GM12891 (cell line): ENCODE measurements around the gene AADACL4.

ENCODE experiments used
- DNase-seq: peaks from one replicate; pipeline ENCODE4 v3.0.0; 2011; ENCODE audit warnings: low spot score; ENCODE audit not compliant: insufficient read length
- FAIRE-seq: peaks from 2 replicates; lab custom pipeline; 2011; peaks lifted over from hg19 to GRCh38; lab: Jason Lieb, UNC
- PAX5 ChIP-seq: IDR thresholded peaks from 2 replicates; pipeline ENCODE4 v1.6.1; 2011; ENCODE audit warnings: low read length, moderate library complexity, mild to moderate bottlenecking; ENCODE audit not compliant: insufficient read depth, severe bottlenecking
- POLR2A ChIP-seq: IDR thresholded peaks from 2 replicates; pipeline ENCODE4 v1.6.1; 2011; ENCODE audit warnings: low read depth, low read length, control low read depth
- POLR2AphosphoS5 ChIP-seq: IDR thresholded peaks from 2 replicates; pipeline ENCODE4 v1.6.1; 2011; ENCODE audit warnings: low read depth, low read length, control low read depth
- POU2F2 ChIP-seq: IDR thresholded peaks from 2 replicates; pipeline ENCODE4 v1.6.1; 2011; ENCODE audit warnings: low read depth, mild to moderate bottlenecking, control low read depth, low read length, moderate library complexity
- SPI1 ChIP-seq: IDR thresholded peaks from 2 replicates; pipeline ENCODE4 v1.6.1; 2011; ENCODE audit warnings: low read depth, low read length, control low read depth
- TAF1 ChIP-seq: IDR thresholded peaks from 2 replicates; pipeline ENCODE4 v1.6.1; 2011; ENCODE audit warnings: low read depth, low read length, control low read depth

The AADACL4 gene

GRCh38 chr1:12677565-12677964 lies 33.7 kb downstream of the AADACL4 start:
- no peak for TF ChIP-seq POLR2A
- no peak for FAIRE-seq
- no peak for DNase-seq

GRCh38 chr1:12678350-12678749 lies 34.5 kb downstream of the AADACL4 start:
- DNase-seq (no peak), FAIRE-seq (no peak)
- no peak for TF ChIP-seq PAX5
- TF ChIP-seq SPI1: no peak
- no peak for TF ChIP-seq POU2F2
- TF ChIP-seq POLR2A: no peak
- TF ChIP-seq TAF1: no peak
- TF ChIP-seq POLR2AphosphoS5: no peak

DNA sequence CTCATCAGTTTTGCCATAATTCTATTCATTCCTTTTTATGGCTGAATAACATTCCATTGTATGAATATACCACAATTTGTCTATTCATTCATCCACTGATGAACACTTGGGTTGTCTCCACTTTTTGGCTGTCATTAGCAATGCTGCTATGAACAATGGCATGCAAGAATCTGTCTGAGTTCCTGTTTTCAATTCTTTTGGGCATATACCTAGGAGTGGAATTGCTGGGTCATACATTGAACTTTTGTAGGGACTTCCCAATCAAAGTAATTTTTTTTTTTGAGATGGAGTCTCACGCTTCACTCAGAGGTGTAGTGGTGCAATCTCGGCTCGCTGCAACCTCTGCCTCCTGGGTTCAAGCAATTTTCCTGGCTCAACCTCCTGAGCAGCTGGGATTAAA lies 34.9 kb downstream of the AADACL4 start:
- DNase-seq: no peak
- no peak for FAIRE-seq
- TF ChIP-seq SPI1: no peak
- no peak for TF ChIP-seq POLR2AphosphoS5
- no peak for TF ChIP-seq POLR2A
- TF ChIP-seq PAX5: no peak
- no peak for TF ChIP-seq TAF1
- no peak for TF ChIP-seq POU2F2

DNA sequence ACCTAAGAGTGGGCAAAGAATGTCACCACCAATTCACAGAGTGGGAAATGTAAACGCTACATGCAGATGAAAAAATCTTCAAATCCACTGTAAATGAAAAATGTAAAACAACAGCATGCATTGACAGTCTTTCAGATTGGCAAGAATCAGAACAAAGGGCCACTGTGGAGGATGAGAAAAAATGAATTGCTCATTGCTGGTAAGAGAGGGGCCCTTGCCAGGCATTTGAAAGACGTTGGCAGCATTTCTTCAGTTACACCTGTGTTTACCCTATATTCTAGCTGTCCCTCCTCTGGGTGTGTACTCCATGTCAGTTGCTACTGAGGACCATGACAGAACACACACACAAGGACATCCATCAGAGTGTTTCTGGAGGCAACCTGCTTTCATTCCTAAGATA lies 46.3 kb downstream of the AADACL4 start:
- FAIRE-seq (no peak), DNase-seq (no peak)
- TF ChIP-seq POLR2AphosphoS5 (no peak), SPI1 (no peak), POU2F2 (no peak), PAX5 (no peak), POLR2A (no peak)

GRCh38 chr1:12692967-12693782 lies 49.3 kb downstream of the AADACL4 start:
- TF ChIP-seq SPI1: no peak
- no peak for TF ChIP-seq POLR2AphosphoS5
- no peak for TF ChIP-seq TAF1
- no peak for DNase-seq
- FAIRE-seq: no peak

- no peak for FAIRE-seq
- DNase-seq: no peak
- no peak for TF ChIP-seq POLR2A
- no peak for TF ChIP-seq TAF1
- no peak for TF ChIP-seq POU2F2
- no peak for TF ChIP-seq SPI1
- TF ChIP-seq POLR2AphosphoS5: no peak
- no peak for TF ChIP-seq PAX5
Measured at GRCh38 chr1:12696658-12697057, 52.8 kb downstream of the AADACL4 start.

- FAIRE-seq (no peak), DNase-seq (no peak)
- TF ChIP-seq SPI1 (no peak), POU2F2 (no peak), TAF1 (no peak), POLR2A (no peak)
Measured at GRCh38 chr1:12697397-12697796, 53.5 kb downstream of the AADACL4 start.

- DNase-seq: no peak
- FAIRE-seq: no peak
- no peak for TF ChIP-seq POU2F2
- no peak for TF ChIP-seq PAX5
- TF ChIP-seq TAF1: no peak
- TF ChIP-seq POLR2AphosphoS5: no peak
- no peak for TF ChIP-seq POLR2A
- TF ChIP-seq SPI1: no peak
Measured at GRCh38 chr1:12703821-12704451, 60.1 kb downstream of the AADACL4 start.

DNA sequence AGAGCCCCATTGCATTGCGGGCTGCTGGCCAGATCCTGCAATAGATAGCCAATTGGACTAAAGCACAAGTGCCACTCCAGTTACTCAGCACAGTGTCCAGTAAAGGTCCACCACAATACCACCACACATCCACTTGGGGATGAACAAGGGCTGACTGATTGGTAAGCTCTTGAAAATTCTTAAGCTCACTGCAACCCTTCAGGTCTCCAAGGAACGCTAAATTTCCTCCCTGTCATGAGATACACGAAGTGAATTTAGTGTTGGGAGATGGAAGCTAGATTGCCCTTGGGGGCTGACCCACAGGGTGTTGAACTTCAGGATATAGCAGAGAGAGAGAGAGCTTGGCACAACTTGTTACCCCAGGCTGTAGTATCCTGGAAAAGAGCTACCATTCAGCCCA lies 62.2 kb downstream of the AADACL4 start:
- TF ChIP-seq POLR2A (no peak), TAF1 (no peak), POLR2AphosphoS5 (no peak), POU2F2 (no peak), SPI1 (no peak), PAX5 (no peak)
- DNase-seq (no peak), FAIRE-seq (no peak)

- FAIRE-seq: no peak
Measured at GRCh38 chr1:12708396-12709090, 64.7 kb downstream of the AADACL4 start.

More at GRCh38 chr1:12708396-12709090, 64.7 kb downstream of the AADACL4 start:
- DNase-seq: no peak
- TF ChIP-seq POLR2AphosphoS5 (no peak), TAF1 (no peak), POU2F2 (no peak), POLR2A (no peak), SPI1 (no peak), PAX5 (no peak)
